NCI-H187 (cell line): ENCODE results near the gene SF1.

Source experiments
- DNase-seq, 2 experiments: peaks; one replicate each; lab custom pipeline; 2025; lab: John Stamatoyannopoulos, UW

The SF1 gene

GRCh38 chr11:64762277-64762673 is 16.1 kb downstream of the SF1 start:
- no peak for DNase-seq

- no peak for DNase-seq
Observed at GRCh38 chr11:64760759-64761420, 17.5 kb downstream of the SF1 start.

GRCh38 chr11:64759722-64760719 is 18.3 kb downstream of the SF1 start, which contains the start of gene PYGM:
Gene PYGM, minus strand, starts transcription at chr11:64759974. Its CDS starts 76 bp downstream, at chr11:64759898.
- no peak for DNase-seq

GRCh38 chr11:64759131-64759721 is 19.1 kb downstream of the SF1 start:
- DNase-seq = no peak

GRCh38 chr11:64758330-64759079 is 19.8 kb downstream of the SF1 start:
- no peak for DNase-seq

- no peak for DNase-seq
Observed at GRCh38 chr11:64757549-64758329, 20.6 kb downstream of the SF1 start.

- no peak for DNase-seq
Observed at GRCh38 chr11:64755681-64756361, 22.5 kb downstream of the SF1 start.

GRCh38 chr11:64754919-64755662 is 23.3 kb downstream of the SF1 start:
- DNase-seq = no peak

GRCh38 chr11:64754124-64754918 is 24.0 kb downstream of the SF1 start:
- DNase-seq = no peak

- no peak for DNase-seq
Observed at GRCh38 chr11:64753380-64754123, 24.8 kb downstream of the SF1 start.

GRCh38 chr11:64753019-64753379 is 25.3 kb downstream of the SF1 start:
- DNase-seq = no peak

- DNase-seq = no peak
Observed at GRCh38 chr11:64752175-64752970, 26.0 kb downstream of the SF1 start.

GRCh38 chr11:64751580-64751979 is 26.8 kb downstream of the SF1 start:
- no peak for DNase-seq

- no peak for DNase-seq
Observed at GRCh38 chr11:64751136-64751535, 27.2 kb downstream of the SF1 start.

GRCh38 chr11:64750361-64751054 is 27.8 kb downstream of the SF1 start:
- DNase-seq = no peak

- no peak for DNase-seq
Observed at GRCh38 chr11:64747961-64748665, 30.2 kb downstream of the SF1 start.
